Measurements from ENCODE around the gene HUNK.
"Not testable (repeated sequence)": the region's sequence is repeated elsewhere in the genome, so short reads cannot be mapped to it uniquely, and the experiment has no call there.

Gene HUNK

GRCh38 chr21:31872452-31873274 lies at the start of gene HUNK:
TSS of gene HUNK (plus strand) at chr21:31873020. CDS start at chr21:31873675, 655 bp downstream.
- no peak for DNase-seq (ENCODE audit: low read depth)

GRCh38 chr21:31829736-31830472 lies 42.9 kb upstream of the HUNK start:
- DNase-seq (ENCODE audit: low read depth): no peak

GRCh38 chr21:31830701-31831100 lies 42.1 kb upstream of the HUNK start:
- DNase-seq (ENCODE audit: low read depth): no peak

- no peak for DNase-seq (ENCODE audit: low read depth)
Observed at GRCh38 chr21:31837041-31837440, 35.8 kb upstream of the HUNK start.

- DNase-seq (ENCODE audit: low read depth): no peak
Observed at GRCh38 chr21:31837618-31838390, 35.0 kb upstream of the HUNK start.

- DNase-seq (ENCODE audit: low read depth): no peak
Observed at GRCh38 chr21:31838586-31839355, 34.0 kb upstream of the HUNK start.

GRCh38 chr21:31844206-31844605 lies 28.6 kb upstream of the HUNK start:
- DNase-seq (ENCODE audit: low read depth): no peak

- DNase-seq (ENCODE audit: low read depth): no peak
Observed at GRCh38 chr21:31845151-31845729, 27.6 kb upstream of the HUNK start.

- DNase-seq (ENCODE audit: low read depth): no peak
Observed at GRCh38 chr21:31846690-31847089, 26.1 kb upstream of the HUNK start.

- DNase-seq (ENCODE audit: low read depth): no peak
Observed at GRCh38 chr21:31847761-31848160, 25.1 kb upstream of the HUNK start.

- DNase-seq (ENCODE audit: low read depth): no peak
Observed at GRCh38 chr21:31848326-31848985, 24.4 kb upstream of the HUNK start.

- no peak for DNase-seq (ENCODE audit: low read depth)
Observed at GRCh38 chr21:31850886-31851285, 21.9 kb upstream of the HUNK start.

- DNase-seq (ENCODE audit: low read depth): no peak
Observed at GRCh38 chr21:31855180-31855579, 17.6 kb upstream of the HUNK start.

- DNase-seq (ENCODE audit: low read depth): no peak
Observed at GRCh38 chr21:31857096-31857495, 15.7 kb upstream of the HUNK start.

GRCh38 chr21:31857631-31858030 lies 15.2 kb upstream of the HUNK start:
- DNase-seq (ENCODE audit: low read depth): not testable (repeated sequence)

GRCh38 chr21:31860851-31861250 lies 12.0 kb upstream of the HUNK start:
- DNase-seq (ENCODE audit: low read depth): no peak

- no peak for DNase-seq (ENCODE audit: low read depth)
Observed at GRCh38 chr21:31862078-31862477, 10.7 kb upstream of the HUNK start.

- no peak for DNase-seq (ENCODE audit: low read depth)
Observed at GRCh38 chr21:31865429-31865970, 7.3 kb upstream of the HUNK start.

- DNase-seq (ENCODE audit: low read depth): peak; percentile 37
Observed at GRCh38 chr21:31866077-31866511, 6.7 kb upstream of the HUNK start.

GRCh38 chr21:31869750-31870149 lies 3.1 kb upstream of the HUNK start:
- DNase-seq (ENCODE audit: low read depth): no peak

Measured in stromal cell of bone marrow (primary cell).